HG03342 (cell line): ENCODE results near the gene ADK.

ENCODE experiments used
- ATAC-seq: cut with Tn5 transposase; IDR thresholded peaks from one replicate; pipeline ENCODE4 v1.9.1; 2021; ENCODE audit warnings: mild to moderate bottlenecking, moderate library complexity; ENCODE audit not compliant: unreplicated experiment

Gene ADK

GRCh38 chr10:74642901-74643595 is 492.0 kb downstream of the ADK start:
- ATAC-seq = no peak

GRCh38 chr10:74643596-74643975 is 492.6 kb downstream of the ADK start:
- no peak for ATAC-seq

- no peak for ATAC-seq
Observed at GRCh38 chr10:74644738-74645137, 493.7 kb downstream of the ADK start.

- ATAC-seq = no peak
Observed at GRCh38 chr10:74645692-74646091, 494.7 kb downstream of the ADK start.

GRCh38 chr10:74650613-74651012 is 499.6 kb downstream of the ADK start:
- ATAC-seq = no peak

- ATAC-seq = no peak
Observed at GRCh38 chr10:74651565-74651964, 500.5 kb downstream of the ADK start.

- no peak for ATAC-seq
Observed at GRCh38 chr10:74652664-74653063, 501.6 kb downstream of the ADK start.

GRCh38 chr10:74658511-74658910 is 507.5 kb downstream of the ADK start:
- ATAC-seq = no peak

GRCh38 chr10:74662635-74663034 is 511.6 kb downstream of the ADK start:
- ATAC-seq = no peak

GRCh38 chr10:74669210-74669609 is 518.2 kb downstream of the ADK start:
- no peak for ATAC-seq

GRCh38 chr10:74671716-74672115 is 520.7 kb downstream of the ADK start:
- no peak for ATAC-seq

- no peak for ATAC-seq
Observed at GRCh38 chr10:74672430-74673165, 521.6 kb downstream of the ADK start.

- no peak for ATAC-seq
Observed at GRCh38 chr10:74674927-74675326, 523.9 kb downstream of the ADK start.

GRCh38 chr10:74675484-74675883 is 524.5 kb downstream of the ADK start:
- no peak for ATAC-seq

GRCh38 chr10:74677951-74678350 is 526.9 kb downstream of the ADK start:
- peak; percentile 77 for ATAC-seq

- no peak for ATAC-seq
Observed at GRCh38 chr10:74681917-74682627, 531.1 kb downstream of the ADK start.

GRCh38 chr10:74683067-74683466 is 532.0 kb downstream of the ADK start:
- ATAC-seq = no peak

- no peak for ATAC-seq
Observed at GRCh38 chr10:74683621-74684364, 532.8 kb downstream of the ADK start.

- ATAC-seq = no peak
Observed at GRCh38 chr10:74684462-74684861, 533.4 kb downstream of the ADK start.

GRCh38 chr10:74685564-74685963 is 534.5 kb downstream of the ADK start:
- no peak for ATAC-seq

- no peak for ATAC-seq
Observed at GRCh38 chr10:74690393-74690792, 539.4 kb downstream of the ADK start.
